ENCODE data around the gene NXPE1.

NXPE1 gene

DNA sequence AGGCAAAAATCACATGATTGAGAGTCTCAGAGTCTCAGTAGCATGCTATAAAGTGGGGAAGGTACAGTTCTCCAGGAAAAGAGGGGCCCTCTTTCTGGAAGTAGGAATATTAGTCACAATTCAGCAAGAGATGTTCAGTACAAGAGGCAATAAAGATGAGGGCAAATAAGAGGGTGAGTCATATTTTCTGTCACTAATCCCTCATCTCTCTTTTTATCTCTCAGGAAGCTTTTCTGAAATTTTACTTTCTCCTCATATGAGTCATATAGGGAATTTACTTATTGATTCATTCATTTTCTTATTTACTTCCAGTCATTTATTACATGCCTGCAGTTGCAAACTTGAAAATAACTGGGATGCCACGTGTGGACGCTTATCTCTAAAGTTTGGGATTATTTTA, 3.4 kb upstream of the NXPE1 start:
- no peaks in the 10 kb centered on the region for H3K27me3 ChIP-seq (replicated peaks in 2 of 5; ENCODE audit: control insufficient read depth in 4 of 5, insufficient read depth in 5 of 5, low read length in 4 of 5)
- H3K4me1 ChIP-seq (ENCODE audit: control extremely low read depth in 1 of 4, control insufficient read depth in 4 of 4, insufficient read depth in 4 of 4, low read length in 3 of 4): no peaks in the 10 kb centered on the region
- no peak overlapping the region for H3K4me3 ChIP-seq (ENCODE audit: control insufficient read depth in 1 of 7, extremely low read depth in 1 of 7, insufficient read depth in 4 of 7, low read depth in 2 of 7, low read length in 6 of 7)
- no peak overlapping the region for H3K27ac ChIP-seq (ENCODE audit: insufficient read depth in 1 of 2, low read depth in 1 of 2, low read length in 2 of 2, poor library complexity in 1 of 2, severe bottlenecking in 2 of 2)
- no peak for DNase-seq
- CTCF ChIA-PET: no interaction called here
- no peaks in the 10 kb centered on the region for H3K9me3 ChIP-seq (ENCODE audit: control extremely low read depth in 1 of 5, control insufficient read depth in 4 of 5, insufficient read depth in 2 of 5, low read depth in 1 of 5, low read length in 4 of 5)
- 100% methylated on average over 2 of the region's 2 CpGs for WGBS (ENCODE audit: insufficient coverage)
- H3K36me3 ChIP-seq (ENCODE audit: control insufficient read depth in 4 of 4, insufficient read depth in 4 of 4, low read length in 3 of 4): no peaks in the 10 kb centered on the region
- POLR2A ChIA-PET: no interaction called here

DNA sequence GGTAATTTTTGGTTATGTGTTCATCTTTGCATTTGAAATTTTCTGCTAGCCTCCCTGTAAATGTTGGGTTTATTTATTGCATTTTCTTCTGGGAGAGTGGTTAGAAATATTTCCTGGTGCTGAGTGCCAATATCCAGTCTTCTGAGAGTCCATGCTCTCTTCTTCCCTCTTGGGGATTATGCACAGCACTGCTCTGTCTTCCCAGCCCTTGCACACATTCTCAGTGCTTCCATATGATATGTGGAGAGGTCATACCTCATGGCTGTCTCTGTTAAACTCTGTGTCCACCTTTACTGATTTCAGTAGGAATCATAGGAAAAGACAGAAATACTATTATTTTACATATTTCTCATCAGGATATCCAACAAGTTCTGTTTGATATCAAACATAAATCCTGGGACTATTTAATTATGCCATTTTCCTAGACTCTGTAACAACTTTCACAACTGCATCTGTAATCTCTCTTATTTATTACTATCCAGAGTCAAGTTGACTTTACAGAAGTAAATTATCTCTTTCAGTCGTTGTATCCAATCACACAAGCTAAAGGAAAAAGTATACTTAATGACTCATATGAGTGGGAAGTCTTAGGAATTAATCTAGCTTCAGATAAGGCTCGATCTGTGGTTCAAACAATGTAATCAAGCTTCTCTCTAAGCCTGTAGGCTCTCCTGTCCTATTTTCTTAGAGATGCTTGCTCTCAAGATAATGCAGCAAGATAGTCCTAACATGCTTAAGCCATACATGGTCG, 2.7 kb upstream of the NXPE1 start:
- 86% methylated on average over 1 of the region's 3 CpGs for WGBS (ENCODE audit: insufficient coverage)
- CTCF ChIA-PET: no interaction called here
- Histone ChIP-seq H3K27ac (ENCODE audit: insufficient read depth in 1 of 2, low read depth in 1 of 2, low read length in 2 of 2, poor library complexity in 1 of 2, severe bottlenecking in 2 of 2) (no peak overlapping the region), H3K4me1 (ENCODE audit: control extremely low read depth in 1 of 4, control insufficient read depth in 4 of 4, insufficient read depth in 4 of 4, low read length in 3 of 4) (no peaks in the 10 kb centered on the region), H3K4me3 (ENCODE audit: control insufficient read depth in 1 of 7, extremely low read depth in 1 of 7, insufficient read depth in 4 of 7, low read depth in 2 of 7, low read length in 6 of 7) (no peak overlapping the region), H3K27me3 (replicated peaks in 2 of 5; ENCODE audit: control insufficient read depth in 4 of 5, insufficient read depth in 5 of 5, low read length in 4 of 5) (no peaks in the 10 kb centered on the region), H3K9me3 (ENCODE audit: control extremely low read depth in 1 of 5, control insufficient read depth in 4 of 5, insufficient read depth in 2 of 5, low read depth in 1 of 5, low read length in 4 of 5) (no peaks in the 10 kb centered on the region), H3K36me3 (ENCODE audit: control insufficient read depth in 4 of 4, insufficient read depth in 4 of 4, low read length in 3 of 4) (no peaks in the 10 kb centered on the region)
- DNase-seq: no peak
- POLR2A ChIA-PET: no interaction called here

DNA sequence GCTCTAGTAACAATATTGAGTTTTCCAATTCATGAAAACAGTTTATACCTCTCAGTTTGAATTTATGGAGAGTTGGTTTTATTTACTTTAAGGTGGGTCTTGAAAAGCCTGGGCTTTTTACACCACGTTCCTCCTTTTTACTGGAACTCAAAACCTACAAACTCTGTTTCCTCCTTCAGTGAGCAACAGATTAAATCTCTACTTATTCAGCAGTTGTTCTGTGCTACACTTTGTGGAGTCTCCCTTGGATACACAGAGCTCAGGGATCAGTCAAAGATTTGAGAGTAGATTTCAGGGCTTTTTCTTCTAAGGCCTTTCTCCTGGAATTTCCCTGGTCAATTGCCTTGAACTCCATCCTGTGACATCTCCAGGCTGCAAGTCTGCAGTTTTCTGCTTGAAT, 3.5 kb downstream of the NXPE1 start:
- Histone ChIP-seq H3K36me3 (ENCODE audit: control insufficient read depth in 4 of 4, insufficient read depth in 4 of 4, low read length in 3 of 4) (no peaks in the 10 kb centered on the region), H3K9me3 (ENCODE audit: control extremely low read depth in 1 of 5, control insufficient read depth in 4 of 5, insufficient read depth in 2 of 5, low read depth in 1 of 5, low read length in 4 of 5) (no peaks in the 10 kb centered on the region), H3K27me3 (replicated peaks in 2 of 5; ENCODE audit: control insufficient read depth in 4 of 5, insufficient read depth in 5 of 5, low read length in 4 of 5) (peaks cover 0 to 2% (median 0%) of the 10 kb centered on the region in 5 experiments), H3K4me1 (ENCODE audit: control extremely low read depth in 1 of 4, control insufficient read depth in 4 of 4, insufficient read depth in 4 of 4, low read length in 3 of 4) (no peaks in the 10 kb centered on the region), H3K27ac (ENCODE audit: insufficient read depth in 1 of 2, low read depth in 1 of 2, low read length in 2 of 2, poor library complexity in 1 of 2, severe bottlenecking in 2 of 2) (no peak overlapping the region), H3K4me3 (ENCODE audit: control insufficient read depth in 1 of 7, extremely low read depth in 1 of 7, insufficient read depth in 4 of 7, low read depth in 2 of 7, low read length in 6 of 7) (no peak overlapping the region)
- no peak for DNase-seq
- POLR2A ChIA-PET: no interaction called here
- CTCF ChIA-PET: no interaction called here
- no CpG with 5 or more reads among the region's 1 CpG for WGBS (ENCODE audit: insufficient coverage)

DNA sequence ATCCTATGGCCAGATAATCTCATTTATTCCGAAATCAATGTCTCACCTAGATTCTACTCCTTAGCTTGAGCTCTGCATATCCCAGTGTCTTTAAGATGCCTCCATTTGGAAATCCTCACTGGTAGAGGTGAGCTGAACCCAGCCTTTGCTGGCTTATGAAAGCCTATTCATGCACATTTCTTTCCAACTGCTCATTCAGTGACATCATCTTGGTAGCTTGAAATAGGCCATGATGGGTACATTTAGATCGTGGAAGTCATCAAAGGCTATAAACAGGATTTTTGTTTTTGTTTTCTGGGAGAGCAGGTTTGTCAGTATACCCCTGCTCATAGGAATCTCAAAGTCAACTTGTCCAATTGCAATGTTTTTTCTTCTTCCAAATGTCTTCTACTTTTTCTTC, 6.0 kb downstream of the NXPE1 start:
- Histone ChIP-seq H3K36me3 (ENCODE audit: control insufficient read depth in 4 of 4, insufficient read depth in 4 of 4, low read length in 3 of 4) (no peaks in the 10 kb centered on the region), H3K27ac (ENCODE audit: insufficient read depth in 1 of 2, low read depth in 1 of 2, low read length in 2 of 2, poor library complexity in 1 of 2, severe bottlenecking in 2 of 2) (no peak overlapping the region), H3K9me3 (ENCODE audit: control extremely low read depth in 1 of 5, control insufficient read depth in 4 of 5, insufficient read depth in 2 of 5, low read depth in 1 of 5, low read length in 4 of 5) (no peaks in the 10 kb centered on the region), H3K27me3 (replicated peaks in 2 of 5; ENCODE audit: control insufficient read depth in 4 of 5, insufficient read depth in 5 of 5, low read length in 4 of 5) (peaks cover 0 to 2% (median 0%) of the 10 kb centered on the region in 5 experiments), H3K4me1 (ENCODE audit: control extremely low read depth in 1 of 4, control insufficient read depth in 4 of 4, insufficient read depth in 4 of 4, low read length in 3 of 4) (no peaks in the 10 kb centered on the region), H3K4me3 (ENCODE audit: control insufficient read depth in 1 of 7, extremely low read depth in 1 of 7, insufficient read depth in 4 of 7, low read depth in 2 of 7, low read length in 6 of 7) (no peak overlapping the region)
- CTCF ChIA-PET: no interaction called here
- no peak for DNase-seq
- WGBS (ENCODE audit: insufficient coverage): 93% methylated on average over 2 of the region's 2 CpGs
- POLR2A ChIA-PET: no interaction called here

DNA sequence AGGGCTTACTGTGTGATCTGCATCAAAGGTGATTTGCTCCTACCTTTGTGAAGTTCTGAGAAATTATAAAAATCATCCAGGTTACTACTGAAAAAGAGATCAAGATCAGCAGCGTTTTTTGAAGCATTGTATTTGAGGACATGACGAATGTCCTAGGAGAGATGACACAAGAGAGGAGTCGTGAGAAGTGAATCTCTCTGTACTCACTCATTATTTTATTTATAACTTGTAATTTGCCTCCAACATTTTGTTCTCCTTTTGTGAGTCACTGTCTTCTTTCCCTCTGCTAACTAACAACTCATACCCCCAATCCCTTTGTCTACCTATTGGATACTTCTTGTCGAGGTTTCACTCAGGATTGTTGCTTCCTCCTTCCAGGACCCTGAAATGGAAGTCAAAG, 8.6 kb downstream of the NXPE1 start:
- Histone ChIP-seq H3K4me3 (ENCODE audit: control insufficient read depth in 1 of 7, extremely low read depth in 1 of 7, insufficient read depth in 4 of 7, low read depth in 2 of 7, low read length in 6 of 7) (no peak overlapping the region), H3K4me1 (ENCODE audit: control extremely low read depth in 1 of 4, control insufficient read depth in 4 of 4, insufficient read depth in 4 of 4, low read length in 3 of 4) (no peaks in the 10 kb centered on the region), H3K27ac (ENCODE audit: insufficient read depth in 1 of 2, low read depth in 1 of 2, low read length in 2 of 2, poor library complexity in 1 of 2, severe bottlenecking in 2 of 2) (no peak overlapping the region), H3K36me3 (ENCODE audit: control insufficient read depth in 4 of 4, insufficient read depth in 4 of 4, low read length in 3 of 4) (no peaks in the 10 kb centered on the region), H3K27me3 (replicated peaks in 2 of 5; ENCODE audit: control insufficient read depth in 4 of 5, insufficient read depth in 5 of 5, low read length in 4 of 5) (peaks cover 0 to 2% (median 0%) of the 10 kb centered on the region in 5 experiments), H3K9me3 (ENCODE audit: control extremely low read depth in 1 of 5, control insufficient read depth in 4 of 5, insufficient read depth in 2 of 5, low read depth in 1 of 5, low read length in 4 of 5) (no peaks in the 10 kb centered on the region)
- POLR2A ChIA-PET: no interaction called here
- CTCF ChIA-PET: no interaction called here
- no peak for DNase-seq
- WGBS (ENCODE audit: insufficient coverage): no CpG with 5 or more reads among the region's 4 CpGs

DNA sequence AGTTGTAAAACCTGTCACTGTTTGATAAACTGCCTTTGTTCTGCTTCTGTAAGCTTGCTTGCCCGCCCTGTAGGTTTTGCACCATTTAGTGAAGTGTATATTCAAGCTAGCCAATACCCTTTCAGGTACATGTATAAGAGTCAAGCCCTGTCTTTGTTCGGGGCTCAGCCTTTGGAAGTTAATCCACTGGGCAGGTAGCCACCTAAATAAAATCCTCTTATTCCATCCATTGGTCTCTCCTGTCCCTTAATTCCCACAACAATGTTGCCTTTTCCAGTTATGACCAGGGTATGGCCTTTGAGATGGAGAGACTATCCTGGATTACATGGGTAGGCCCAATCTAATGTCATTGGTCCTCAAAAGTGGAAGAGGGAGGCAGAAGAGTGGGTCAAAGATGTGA, 34.0 kb downstream of the NXPE1 start:
- Histone ChIP-seq H3K4me1 (ENCODE audit: control extremely low read depth in 1 of 4, control insufficient read depth in 4 of 4, insufficient read depth in 4 of 4, low read length in 3 of 4) (no peaks in the 10 kb centered on the region), H3K4me3 (ENCODE audit: control insufficient read depth in 1 of 7, extremely low read depth in 1 of 7, insufficient read depth in 4 of 7, low read depth in 2 of 7, low read length in 6 of 7) (no peak overlapping the region), H3K27ac (ENCODE audit: insufficient read depth in 1 of 2, low read depth in 1 of 2, low read length in 2 of 2, poor library complexity in 1 of 2, severe bottlenecking in 2 of 2) (no peak overlapping the region), H3K27me3 (replicated peaks in 2 of 5; ENCODE audit: control insufficient read depth in 4 of 5, insufficient read depth in 5 of 5, low read length in 4 of 5) (no peaks in the 10 kb centered on the region), H3K9me3 (ENCODE audit: control extremely low read depth in 1 of 5, control insufficient read depth in 4 of 5, insufficient read depth in 2 of 5, low read depth in 1 of 5, low read length in 4 of 5) (peaks cover 0 to 12% (median 3%) of the 10 kb centered on the region in 5 experiments), H3K36me3 (ENCODE audit: control insufficient read depth in 4 of 4, insufficient read depth in 4 of 4, low read length in 3 of 4) (no peaks in the 10 kb centered on the region)
- no peak for DNase-seq
- POLR2A ChIA-PET: no interaction called here
- WGBS (ENCODE audit: insufficient coverage): 86% methylated on average over 1 of the region's 2 CpGs
- CTCF ChIA-PET: no interaction called here

DNA sequence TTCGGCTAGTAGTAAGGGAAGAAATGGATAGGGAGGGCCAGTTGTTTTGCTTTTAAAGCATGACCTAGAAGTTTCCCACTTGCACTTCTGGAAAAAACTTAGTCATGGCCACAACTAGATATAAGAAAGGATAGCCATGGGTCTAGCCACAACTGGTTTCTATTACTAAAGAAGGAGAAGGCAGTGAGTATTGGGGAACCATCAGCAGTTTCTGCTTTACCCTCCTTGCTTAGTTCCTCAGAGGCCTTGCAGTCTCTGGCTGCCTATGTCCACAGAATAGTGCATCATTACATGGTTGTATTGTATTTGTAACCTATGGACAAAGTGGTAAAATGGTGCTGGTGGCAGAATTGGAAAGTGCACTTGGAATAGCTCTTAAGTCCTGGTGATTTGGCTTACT, 35.6 kb downstream of the NXPE1 start:
- CTCF ChIA-PET: no interaction called here
- Histone ChIP-seq H3K36me3 (ENCODE audit: control insufficient read depth in 4 of 4, insufficient read depth in 4 of 4, low read length in 3 of 4) (no peaks in the 10 kb centered on the region), H3K4me3 (ENCODE audit: control insufficient read depth in 1 of 7, extremely low read depth in 1 of 7, insufficient read depth in 4 of 7, low read depth in 2 of 7, low read length in 6 of 7) (no peak overlapping the region), H3K4me1 (ENCODE audit: control extremely low read depth in 1 of 4, control insufficient read depth in 4 of 4, insufficient read depth in 4 of 4, low read length in 3 of 4) (no peaks in the 10 kb centered on the region), H3K27ac (ENCODE audit: insufficient read depth in 1 of 2, low read depth in 1 of 2, low read length in 2 of 2, poor library complexity in 1 of 2, severe bottlenecking in 2 of 2) (no peak overlapping the region), H3K27me3 (replicated peaks in 2 of 5; ENCODE audit: control insufficient read depth in 4 of 5, insufficient read depth in 5 of 5, low read length in 4 of 5) (no peaks in the 10 kb centered on the region), H3K9me3 (ENCODE audit: control extremely low read depth in 1 of 5, control insufficient read depth in 4 of 5, insufficient read depth in 2 of 5, low read depth in 1 of 5, low read length in 4 of 5) (peaks cover 0 to 12% (median 3%) of the 10 kb centered on the region in 5 experiments)
- POLR2A ChIA-PET: no interaction called here
- no peak for DNase-seq
- no CpG with 5 or more reads among the region's 1 CpG for WGBS (ENCODE audit: insufficient coverage)

Measured in common myeloid progenitor, CD34-positive (primary cell).